IMR-90 (cell line): ENCODE results near the gene SULT1B1. TPM values are rescaled to one million over a fixed set of nuclear protein-coding genes. Genes with fewer than 3 reads are reported as not detected.

Experiments
- ATAC-seq: fragments of 200-7000 bp; cut with Tn5 transposase; 2 replicates; pipeline ENCODE4 v1.9.1; 2020; ENCODE audit warnings: low read depth, mild to moderate bottlenecking, moderate library complexity
- BruUV-seq: library from RNA; stranded (reverse); fragments of 400-500 nt; replicated peaks from 2 replicates; lab custom pipeline; 2021; lab: Mats Ljungman, UMichigan
- CTCF ChIA-PET: fragments of 300-600 bp; formaldehyde crosslinking; extraction: SDS; loops from one replicate; lab custom pipeline; 2021; ENCODE audit warnings: antibody characterized with exemption; lab: Yijun Ruan, JAX
- POLR2A ChIA-PET: fragments of 300-600 bp; sonication (Branson Sonifier 250); formaldehyde crosslinking; loops from one replicate; lab custom pipeline; 2022; ENCODE audit warnings: antibody characterized with exemption; ENCODE audit not compliant: unreplicated experiment; lab: Charles Lee
- DNase-seq: peaks from one replicate; pipeline ENCODE4 v3.0.0; 2013
- H2AFZ ChIP-seq: replicated peaks from 2 replicates; pipeline ENCODE3; 2013; ENCODE audit warnings: low read length, mild to moderate bottlenecking; ENCODE audit not compliant: poor library complexity
- H2AK5ac ChIP-seq: 2 replicates; pipeline ENCODE4 v1.6.1; 2013; ENCODE audit warnings: low read depth, low read length, inconsistent platforms
- H2AK9ac ChIP-seq: replicated peaks from 2 replicates; pipeline ENCODE3; 2013; ENCODE audit warnings: mild to moderate bottlenecking, low read depth, low read length, moderate library complexity; ENCODE audit not compliant: poor library complexity
- H2BK120ac ChIP-seq: 2 replicates; pipeline ENCODE4 v1.6.1; 2013; ENCODE audit warnings: low read depth, low read length, inconsistent platforms
- H2BK15ac ChIP-seq: 3 replicates; pipeline ENCODE4 v1.6.1; 2013; ENCODE audit warnings: low read depth, low read length, inconsistent platforms
- H2BK20ac ChIP-seq: 2 replicates; pipeline ENCODE4 v1.6.1; 2013; ENCODE audit warnings: low read depth, mild to moderate bottlenecking, inconsistent platforms, low read length, moderate library complexity
- H2BK5ac ChIP-seq: 2 replicates; pipeline ENCODE4 v1.6.1; 2013; ENCODE audit warnings: mild to moderate bottlenecking, low read depth, low read length, inconsistent platforms; ENCODE audit not compliant: poor library complexity, severe bottlenecking
- H3K14ac ChIP-seq: replicated peaks from 2 replicates; pipeline ENCODE4 v1.6.1; 2013; ENCODE audit warnings: low read depth, low read length, inconsistent platforms
- H3K18ac ChIP-seq: 2 replicates; pipeline ENCODE4 v1.6.1; 2013; ENCODE audit warnings: low read depth, low read length, control low read depth
- H3K23ac ChIP-seq: 2 replicates; pipeline ENCODE4 v1.6.1; 2013; ENCODE audit warnings: low read depth, low read length, inconsistent platforms
- H3K27ac ChIP-seq: 2 replicates; pipeline ENCODE4 v1.5.1; 2013; ENCODE audit warnings: mild to moderate bottlenecking, control low read depth, low read length; ENCODE audit not compliant: insufficient read depth
- H3K27me3 ChIP-seq: 2 replicates; pipeline ENCODE4 v1.6.1; 2013; ENCODE audit warnings: low read length; ENCODE audit not compliant: control insufficient read depth, insufficient read depth
- H3K36me3 ChIP-seq: 2 replicates; pipeline ENCODE4 v1.6.1; 2013; ENCODE audit warnings: low read length, mixed read lengths; ENCODE audit not compliant: control insufficient read depth, insufficient read depth
- H3K4ac ChIP-seq: 2 replicates; pipeline ENCODE4 v1.6.1; 2013; ENCODE audit warnings: low read depth, low read length, inconsistent platforms
- H3K4me1 ChIP-seq: 2 replicates; pipeline ENCODE4 v1.6.1; 2013; ENCODE audit warnings: low read length, mixed read lengths; ENCODE audit not compliant: control insufficient read depth, insufficient read depth
- H3K4me2 ChIP-seq: 2 replicates; pipeline ENCODE4 v1.6.1; 2013; ENCODE audit warnings: low read depth, mild to moderate bottlenecking, control low read depth, low read length, moderate library complexity
- H3K4me3 ChIP-seq: 2 replicates; pipeline ENCODE4 v1.5.1; 2013; ENCODE audit warnings: low read depth, mild to moderate bottlenecking, control low read depth, low read length, moderate library complexity; ENCODE audit not compliant: insufficient read depth
- H3K56ac ChIP-seq: 2 replicates; pipeline ENCODE4 v1.6.1; 2013; ENCODE audit warnings: low read length, inconsistent platforms; ENCODE audit not compliant: insufficient read depth; ENCODE audit errors: extremely low read depth
- H3K79me1 ChIP-seq, 2 experiments: 2 replicates each; pipeline ENCODE4 v1.6.1; 2013; ENCODE audit warnings: low read length in 2 of 2, inconsistent platforms in 1 of 2, low read depth in 1 of 2
- H3K9ac ChIP-seq: 2 replicates; pipeline ENCODE4 v1.6.1; 2013; ENCODE audit warnings: low read depth, low read length, control low read depth
- H3K9me1 ChIP-seq: 2 replicates; pipeline ENCODE4 v1.6.1; 2013; ENCODE audit warnings: low read length, inconsistent platforms; ENCODE audit not compliant: insufficient read depth
- H3K9me3 ChIP-seq: 2 replicates; pipeline ENCODE4 v1.6.1; 2013; ENCODE audit warnings: low read length; ENCODE audit not compliant: control insufficient read depth, insufficient read depth
- H4K20me1 ChIP-seq: 2 replicates; pipeline ENCODE4 v1.6.1; 2013; ENCODE audit warnings: low read length, inconsistent platforms; ENCODE audit not compliant: insufficient read depth
- H4K5ac ChIP-seq: 2 replicates; pipeline ENCODE4 v1.6.1; 2013; ENCODE audit warnings: mild to moderate bottlenecking, low read depth, low read length, control low read depth
- H4K8ac ChIP-seq, 2 experiments: 2 replicates each; pipeline ENCODE4 v1.6.1; 2013; ENCODE audit warnings: low read depth in 2 of 2, low read length in 2 of 2, control low read depth in 1 of 2, inconsistent platforms in 1 of 2
- H4K91ac ChIP-seq: 2 replicates; pipeline ENCODE4 v1.6.1; 2013; ENCODE audit warnings: low read depth, low read length, inconsistent platforms; ENCODE audit not compliant: insufficient read depth
- BHLHE40 ChIP-seq: fragments of 150-350 bp; IDR thresholded peaks from 2 replicates; pipeline ENCODE4 v1.6.1; 2016; ENCODE audit warnings: mild to moderate bottlenecking, low read depth, low read length
- CEBPB ChIP-seq: IDR thresholded peaks from 2 replicates; pipeline ENCODE4 v1.6.1; 2012; ENCODE audit warnings: low read depth, low read length, improper control_type of control experiment
- CHD1 ChIP-seq: IDR thresholded peaks from 2 replicates; pipeline ENCODE4 v1.6.1; 2012; ENCODE audit warnings: low read depth, low read length, improper control_type of control experiment
- CTCF ChIP-seq: conservative IDR thresholded peaks from 2 replicates; pipeline ENCODE4 v1.5.1; 2012; ENCODE audit warnings: mild to moderate bottlenecking, low read depth, low read length, improper control_type of control experiment
- FOS ChIP-seq: fragments of 150-350 bp; IDR thresholded peaks from 2 replicates; pipeline ENCODE4 v1.6.1; 2016; ENCODE audit warnings: low read depth, low read length
- MAFK ChIP-seq: IDR thresholded peaks from 2 replicates; pipeline ENCODE4 v1.6.1; 2012; ENCODE audit warnings: low read depth, low read length, improper control_type of control experiment
- MAZ ChIP-seq: IDR thresholded peaks from 2 replicates; pipeline ENCODE4 v1.6.1; 2012; ENCODE audit warnings: low read depth, mild to moderate bottlenecking, low read length, improper control_type of control experiment, moderate library complexity, borderline replicate concordance
- MXI1 ChIP-seq: IDR thresholded peaks from 2 replicates; pipeline ENCODE4 v1.6.1; 2012; ENCODE audit warnings: low read depth, mild to moderate bottlenecking, low read length, moderate library complexity, borderline replicate concordance
- NFE2L2 ChIP-seq: fragments of 150-350 bp; IDR thresholded peaks from 2 replicates; pipeline ENCODE4 v1.6.1; 2016; ENCODE audit warnings: low read depth, mild to moderate bottlenecking, low read length
- POLR2A ChIP-seq: IDR thresholded peaks from 2 replicates; pipeline ENCODE4 v1.6.1; 2012; ENCODE audit warnings: mild to moderate bottlenecking, low read depth, low read length
- RAD21 ChIP-seq: IDR thresholded peaks from 2 replicates; pipeline ENCODE4 v1.6.1; 2012; ENCODE audit warnings: low read length, improper control_type of control experiment
- RCOR1 ChIP-seq: IDR thresholded peaks from 2 replicates; pipeline ENCODE4 v1.6.1; 2012; ENCODE audit warnings: mild to moderate bottlenecking, low read length, improper control_type of control experiment; ENCODE audit not compliant: insufficient replicate concordance
- RFX5 ChIP-seq: IDR thresholded peaks from 2 replicates; pipeline ENCODE4 v1.8.0; 2012; ENCODE audit warnings: low read depth, mild to moderate bottlenecking, low read length, moderate library complexity
- SMC3 ChIP-seq: fragments of 150-350 bp; IDR thresholded peaks from 2 replicates; pipeline ENCODE4 v1.6.1; 2016; ENCODE audit warnings: low read depth, mild to moderate bottlenecking, antibody characterized with exemption, low read length, moderate library complexity
- WGBS, 2 experiments: methylation state at CpG; one replicate each; pipeline versions ENCODE4 v1.1.5 to v1.1.7; 2013; ENCODE audit warnings: missing lambda C conversion rate in 2 of 2; ENCODE audit not compliant: insufficient read length in 1 of 2; ENCODE audit errors: extremely low coverage in 2 of 2; 5-methylcytosine and 5-hydroxymethylcytosine counted together
- dilution Hi-C: fragments of 300-500 bp; cut with HindIII; formaldehyde crosslinking; loops from one replicate; pipeline ENCODE4 v1.14.3; 2018; ENCODE audit warnings: low sequenced_read_pairs; ENCODE audit not compliant: unreplicated experiment
- in situ Hi-C: fragments of 300-500 bp; cut with MboI; formaldehyde crosslinking; loops from 3 replicates; pipeline ENCODE4 v1.14.3; 2019; ENCODE audit warnings: low sequenced_read_pairs, inconsistent platforms, mixed read lengths
- intact Hi-C: fragments of 100-400 bp; cut with micrococcal nuclease; formaldehyde crosslinking; loops from 2 replicates; pipeline ENCODE4 v1.10.0; 2022
- polyA plus RNA-seq, 3 experiments: library from polyadenylated mRNA; depleted of rRNA; stranded (reverse); fragments of >200 nt; gene quantifications; 2 replicates each; pipeline ENCODE4 v1.2.3, GENCODE V29; 2012; ENCODE audit warnings: low replicate concordance in 1 of 3
- total RNA-seq: library from RNA; depleted of rRNA; stranded (reverse); fragments of >200 nt; gene quantifications from 2 replicates; pipeline ENCODE4 v1.2.3, GENCODE V29; 2012
- TF ChIP-seq, protein P1 (sequence below): fragments of 150-350 bp; IDR thresholded peaks from 2 replicates; pipeline ENCODE4 v1.6.1; 2017; ENCODE audit warnings: mild to moderate bottlenecking, antibody characterized with exemption, low read length, low read depth
- TF ChIP-seq, protein P2 (sequence below): fragments of 150-350 bp; IDR thresholded peaks from 2 replicates; pipeline ENCODE4 v1.6.1; 2016; ENCODE audit warnings: low read depth, mild to moderate bottlenecking, low read length, moderate library complexity, borderline replicate concordance

Gene SULT1B1
- total and polyA plus RNA-seq, 2 of the 4 experiments (the other 2 are of a cell fraction) = 0.05 to 0.18 TPM

DNA sequence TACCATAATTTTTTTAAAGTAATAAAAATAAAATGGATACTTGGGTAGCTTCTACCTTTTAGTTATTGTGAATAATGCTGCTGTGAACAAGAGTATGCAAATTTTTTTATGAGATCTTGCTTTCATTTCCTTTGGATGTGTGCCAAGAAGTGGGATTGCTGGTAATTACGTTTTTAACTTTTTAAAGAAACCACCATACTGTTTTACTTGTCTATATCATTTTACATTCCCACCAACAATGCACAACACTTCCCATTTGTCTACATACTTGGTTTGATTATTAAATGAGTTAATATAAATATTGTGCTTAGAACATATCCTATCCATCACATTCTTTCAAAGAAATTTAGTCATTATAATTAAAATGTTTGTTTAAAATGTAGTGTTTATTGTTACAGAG is 3.9 kb upstream of the SULT1B1 start:
- H2BK5ac ChIP-seq = no peak overlapping the region
- no peak overlapping the region for H2BK120ac ChIP-seq
- in situ Hi-C loops (no loop called here), intact Hi-C loops (no loop called here), dilution Hi-C loops (no loop called here)
- H3K27me3 ChIP-seq = no peaks in the 10 kb centered on the region
- H2BK20ac ChIP-seq = no peak overlapping the region
- H2AFZ ChIP-seq = no peak overlapping the region
- H3K4me3 ChIP-seq = no peak overlapping the region
- DNase-seq (no peak), ATAC-seq (no peak)
- H3K79me1 ChIP-seq = no peaks in the 10 kb centered on the region
- no peak overlapping the region for H4K91ac ChIP-seq
- CTCF ChIA-PET = no interaction called here
- no peak overlapping the region for H3K4ac ChIP-seq
- H3K14ac ChIP-seq = no peak overlapping the region
- no peak overlapping the region for H2AK9ac ChIP-seq
- no CpG with 5 or more reads among the region's 1 CpG for WGBS, 2 experiments
- no peak overlapping the region for H4K5ac ChIP-seq
- H3K4me2 ChIP-seq = no peak overlapping the region
- no peak overlapping the region for H4K8ac ChIP-seq
- TF ChIP-seq POLR2A (no peak), BHLHE40 (no peak), SMC3 (no peak), RAD21 (no peak), MAZ (no peak), CEBPB (no peak), NFE2L2 (no peak), RFX5 (no peak), FOS (no peak), MXI1 (no peak), CHD1 (no peak), RCOR1 (no peak), MAFK (no peak), CTCF (no peak)
- TF ChIP-seq, protein P1, sequence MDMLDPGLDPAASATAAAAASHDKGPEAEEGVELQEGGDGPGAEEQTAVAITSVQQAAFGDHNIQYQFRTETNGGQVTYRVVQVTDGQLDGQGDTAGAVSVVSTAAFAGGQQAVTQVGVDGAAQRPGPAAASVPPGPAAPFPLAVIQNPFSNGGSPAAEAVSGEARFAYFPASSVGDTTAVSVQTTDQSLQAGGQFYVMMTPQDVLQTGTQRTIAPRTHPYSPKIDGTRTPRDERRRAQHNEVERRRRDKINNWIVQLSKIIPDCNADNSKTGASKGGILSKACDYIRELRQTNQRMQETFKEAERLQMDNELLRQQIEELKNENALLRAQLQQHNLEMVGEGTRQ = no peak
- TF ChIP-seq, protein P2, sequence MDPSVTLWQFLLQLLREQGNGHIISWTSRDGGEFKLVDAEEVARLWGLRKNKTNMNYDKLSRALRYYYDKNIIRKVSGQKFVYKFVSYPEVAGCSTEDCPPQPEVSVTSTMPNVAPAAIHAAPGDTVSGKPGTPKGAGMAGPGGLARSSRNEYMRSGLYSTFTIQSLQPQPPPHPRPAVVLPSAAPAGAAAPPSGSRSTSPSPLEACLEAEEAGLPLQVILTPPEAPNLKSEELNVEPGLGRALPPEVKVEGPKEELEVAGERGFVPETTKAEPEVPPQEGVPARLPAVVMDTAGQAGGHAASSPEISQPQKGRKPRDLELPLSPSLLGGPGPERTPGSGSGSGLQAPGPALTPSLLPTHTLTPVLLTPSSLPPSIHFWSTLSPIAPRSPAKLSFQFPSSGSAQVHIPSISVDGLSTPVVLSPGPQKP = no peak
- POLR2A ChIA-PET = no interaction called here
- H3K27ac ChIP-seq = no peak overlapping the region
- no peak overlapping the region for H2AK5ac ChIP-seq
- no peak overlapping the region for H2BK15ac ChIP-seq
- no peaks in the 10 kb centered on the region for H3K9me3 ChIP-seq
- no peak overlapping the region for H3K23ac ChIP-seq
- H3K4me1 ChIP-seq = no peaks in the 10 kb centered on the region
- H3K36me3 ChIP-seq = no peaks in the 10 kb centered on the region
- no peaks in the 10 kb centered on the region for H3K9me1 ChIP-seq
- no peak overlapping the region for H3K9ac ChIP-seq
- no peaks in the 10 kb centered on the region for H4K20me1 ChIP-seq
- BruUV-seq = no TSS peak
- no peak overlapping the region for H3K18ac ChIP-seq
- no peak overlapping the region for H3K56ac ChIP-seq
